ENCODE measurements around the gene FBXW11. TPM values are rescaled to one million over a fixed set of nuclear protein-coding genes. Genes with fewer than 3 reads are reported as not detected.

The FBXW11 gene
- total and polyA plus RNA-seq, 2 of the 13 experiments (the other 11 are each of a cell fraction or from before 2014, with no cell fraction given), result 31.7 to 53.6 TPM

DNA sequence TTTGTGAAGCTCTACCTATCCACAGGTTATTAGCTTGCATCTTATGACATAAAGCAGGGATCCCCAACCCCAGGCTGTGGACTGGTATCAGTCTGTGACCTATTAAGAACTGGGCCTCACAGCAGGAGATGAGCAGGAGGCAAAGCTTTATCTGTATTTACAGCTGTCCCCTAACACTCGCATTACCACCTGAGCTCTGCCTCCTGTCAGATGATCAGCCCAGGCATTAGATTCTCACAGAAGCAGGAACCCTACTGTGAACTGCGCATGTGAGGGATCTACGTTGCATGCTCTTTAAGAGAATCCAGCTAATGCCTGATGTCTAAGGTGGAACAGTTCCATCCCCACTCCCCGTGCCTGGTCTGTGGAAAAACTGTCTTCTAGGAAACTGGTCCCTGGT, 19.7 kb downstream of the FBXW11 start:
- H3K36me3 ChIP-seq (replicated peaks in 1 of 2; ENCODE audit: control insufficient read depth in 1 of 2, insufficient read depth in 2 of 2, low read length in 2 of 2), result peaks cover 0 to 4% of the 10 kb centered on the region in 2 experiments; a peak in 3 of 5 replicates

More for the DNA sequence above, 19.7 kb downstream of the FBXW11 start:
- in situ Hi-C loops (cut with HindIII; ENCODE audit: extremely low pct_ligation_motif_present, low pct_unique_long_range_greater_than_20kb), result no loop called here
- Histone ChIP-seq H2AFZ (ENCODE audit: low read length) (no peak overlapping the region), H3K9ac (ENCODE audit: insufficient read depth, low read depth, low read length) (no peak overlapping the region), H3K79me2 (ENCODE audit: insufficient read depth, low read length) (peaks cover 80% of the 10 kb centered on the region), H3K4me3 (replicated peaks in 1 of 3; ENCODE audit: insufficient read depth in 1 of 3, low read depth in 2 of 3, low read length in 3 of 3) (no peak overlapping the region), H3K27me3 (ENCODE audit: control insufficient read depth in 1 of 2, insufficient read depth in 2 of 2, low read length in 2 of 2) (no peaks in the 10 kb centered on the region), H4K20me1 (ENCODE audit: insufficient read depth, low read length) (peaks cover 14% of the 10 kb centered on the region), H3K4me2 (ENCODE audit: low read depth, low read length) (no peak overlapping the region), H3K9me3 (ENCODE audit: low read length) (no peaks in the 10 kb centered on the region), H3K4me1 (ENCODE audit: insufficient read depth, low read length) (no peaks in the 10 kb centered on the region), H3K27ac (ENCODE audit: extremely low read length, insufficient read depth, low read length) (no peak overlapping the region)
- intact Hi-C loops (cut with micrococcal nuclease; ENCODE audit: unreplicated experiment), result no loop called here
- BruUV-seq (replicated peaks), result no TSS peak
- FAIRE-seq (no peak), ATAC-seq (no peak), DNase-seq (ENCODE audit: low spot score) (no peak)
- POLR2A ChIA-PET, result interaction anchor here (3.3 kb wide), 1 partner anchor 19 kb away, joined by 11 read pairs; the partner anchor contains the start of gene FBXW11
- CTCF ChIA-PET (ENCODE audit: low intra/inter-chr PET ratio, low total read pairs), result no interaction called here
- TF ChIP-seq SIX1 (CRISPR knock-in tag; IDR thresholded peaks at IDR 0.05; ENCODE audit: borderline replicate concordance) (no peak), RELA (CRISPR knock-in tag; IDR thresholded peaks at IDR 0.05) (no peak), ZNF17 (CRISPR knock-in tag; IDR thresholded peaks at IDR 0.05) (no peak), FOSL1 (CRISPR knock-in tag; IDR thresholded peaks at IDR 0.05; ENCODE audit: borderline replicate concordance) (no peak), ZNF841 (CRISPR knock-in tag; IDR thresholded peaks at IDR 0.05; ENCODE audit: borderline replicate concordance) (no peak), MEF2D (CRISPR knock-in tag; IDR thresholded peaks at IDR 0.05) (no peak)
- TF ChIP-seq, protein P1, sequence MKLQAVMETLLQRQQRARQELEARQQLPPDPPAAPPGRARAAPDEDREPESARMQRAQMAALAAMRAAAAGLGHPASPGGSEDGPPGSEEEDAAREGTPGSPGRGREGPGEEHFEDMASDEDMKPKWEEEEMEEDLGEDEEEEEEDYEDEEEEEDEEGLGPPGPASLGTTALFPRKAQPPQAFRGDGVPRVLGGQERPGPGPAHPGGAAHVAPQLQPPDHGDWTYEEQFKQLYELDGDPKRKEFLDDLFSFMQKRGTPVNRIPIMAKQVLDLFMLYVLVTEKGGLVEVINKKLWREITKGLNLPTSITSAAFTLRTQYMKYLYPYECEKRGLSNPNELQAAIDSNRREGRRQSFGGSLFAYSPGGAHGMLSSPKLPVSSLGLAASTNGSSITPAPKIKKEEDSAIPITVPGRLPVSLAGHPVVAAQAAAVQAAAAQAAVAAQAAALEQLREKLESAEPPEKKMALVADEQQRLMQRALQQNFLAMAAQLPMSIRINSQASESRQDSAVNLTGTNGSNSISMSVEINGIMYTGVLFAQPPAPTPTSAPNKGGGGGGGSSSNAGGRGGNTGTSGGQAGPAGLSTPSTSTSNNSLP (IDR thresholded peaks at IDR 0.05; ENCODE audit: low read depth, low read length), result no peak
- TF ChIP-seq, protein P2, sequence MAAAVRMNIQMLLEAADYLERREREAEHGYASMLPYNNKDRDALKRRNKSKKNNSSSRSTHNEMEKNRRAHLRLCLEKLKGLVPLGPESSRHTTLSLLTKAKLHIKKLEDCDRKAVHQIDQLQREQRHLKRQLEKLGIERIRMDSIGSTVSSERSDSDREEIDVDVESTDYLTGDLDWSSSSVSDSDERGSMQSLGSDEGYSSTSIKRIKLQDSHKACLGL (CRISPR knock-in tag; IDR thresholded peaks at IDR 0.05), result no peak
- WGBS (ENCODE audit: low lambda C conversion rate), result 97% methylated on average over 4 of the region's 4 CpGs

Data from HepG2 (cell line).